HG03066 (cell line): ENCODE results near the gene FBLN1.
"Not testable (repeated sequence)": the region's sequence is repeated elsewhere in the genome, so short reads cannot be mapped to it uniquely, and the experiment has no call there.

Experiments used
- ATAC-seq: cut with Tn5 transposase; IDR thresholded peaks from one replicate; pipeline ENCODE4 v1.9.1; 2021; ENCODE audit warnings: low read depth; ENCODE audit not compliant: unreplicated experiment

Gene FBLN1

DNA sequence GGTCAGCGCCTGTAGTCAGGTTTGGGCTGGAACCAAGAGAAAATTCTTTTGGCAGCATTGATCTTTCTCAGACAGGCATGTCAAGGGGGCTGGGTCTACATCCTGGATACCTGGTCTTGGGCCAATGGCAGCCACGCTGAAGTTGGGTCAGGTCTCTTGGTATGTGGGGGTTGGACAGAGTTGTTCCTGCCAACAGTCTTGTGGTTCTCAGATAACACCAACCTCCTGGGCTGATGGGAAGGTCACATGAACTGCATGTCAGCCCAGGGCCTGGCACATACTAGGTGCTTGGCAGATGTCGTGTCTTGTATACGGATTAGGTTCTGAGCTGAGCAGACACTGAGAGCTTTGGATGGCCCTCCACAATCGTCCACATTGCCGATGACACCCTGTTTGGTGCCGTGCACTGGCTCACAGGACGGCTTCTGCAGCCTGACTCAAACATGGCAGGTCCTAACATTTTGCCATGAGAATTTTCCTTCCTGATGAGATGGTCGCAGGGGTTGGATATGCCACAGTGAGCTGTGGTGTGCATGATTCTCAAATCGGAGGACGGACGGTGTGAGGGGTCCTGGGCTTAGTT lies 42.0 kb downstream of the FBLN1 start:
- no peak for ATAC-seq

DNA sequence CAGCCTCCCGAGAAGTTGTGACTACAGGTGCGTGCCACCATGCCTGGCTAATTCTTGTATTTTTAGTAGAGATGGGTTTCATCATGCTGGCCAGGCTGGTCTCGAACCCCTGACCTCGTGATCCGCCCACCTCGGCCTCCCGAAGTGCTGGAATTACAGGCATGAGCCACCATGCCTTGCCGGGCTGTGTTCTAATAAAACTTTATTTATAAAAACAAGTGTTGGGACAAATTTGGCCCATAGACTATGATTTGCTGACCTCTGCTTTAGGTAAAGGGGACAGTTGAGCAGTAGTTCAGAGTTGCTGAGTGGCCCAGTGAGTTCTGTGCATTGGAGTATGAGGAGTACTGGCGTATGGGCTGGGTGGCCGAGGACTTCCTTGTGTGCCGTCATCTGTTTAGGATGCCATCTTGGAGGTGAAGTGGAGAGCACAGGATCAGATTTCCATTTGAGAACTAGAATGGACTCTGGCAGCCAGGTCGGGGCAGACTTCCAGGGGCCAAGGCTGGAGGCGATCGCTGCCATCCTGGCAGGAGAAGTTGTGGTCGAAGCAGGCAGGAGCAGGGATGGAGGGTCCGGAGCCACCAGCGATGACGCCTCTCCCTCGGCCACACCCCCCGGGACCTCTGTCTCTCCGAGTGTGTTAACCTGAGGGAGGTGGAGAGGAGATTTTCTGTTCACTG lies 43.8 kb downstream of the FBLN1 start:
- ATAC-seq = no peak

DNA sequence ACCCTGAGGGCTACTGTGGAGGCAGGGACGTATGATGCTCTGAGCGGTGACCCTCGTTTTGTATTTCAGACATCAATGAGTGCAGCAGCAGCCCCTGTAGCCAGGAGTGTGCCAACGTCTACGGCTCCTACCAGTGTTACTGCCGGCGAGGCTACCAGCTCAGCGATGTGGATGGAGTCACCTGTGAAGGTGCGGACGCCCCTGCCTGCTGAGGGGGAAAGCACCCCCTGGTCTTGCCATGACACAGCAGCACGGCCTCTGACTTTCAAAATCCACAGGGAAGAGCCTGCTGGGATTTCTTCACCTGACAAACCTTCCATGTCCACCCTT lies 44.3 kb downstream of the FBLN1 start:
- no peak for ATAC-seq

GRCh38 chr22:45547731-45548130 lies 45.0 kb downstream of the FBLN1 start:
- no peak for ATAC-seq

- no peak for ATAC-seq
Observed at GRCh38 chr22:45548247-45548840, 45.7 kb downstream of the FBLN1 start.

DNA sequence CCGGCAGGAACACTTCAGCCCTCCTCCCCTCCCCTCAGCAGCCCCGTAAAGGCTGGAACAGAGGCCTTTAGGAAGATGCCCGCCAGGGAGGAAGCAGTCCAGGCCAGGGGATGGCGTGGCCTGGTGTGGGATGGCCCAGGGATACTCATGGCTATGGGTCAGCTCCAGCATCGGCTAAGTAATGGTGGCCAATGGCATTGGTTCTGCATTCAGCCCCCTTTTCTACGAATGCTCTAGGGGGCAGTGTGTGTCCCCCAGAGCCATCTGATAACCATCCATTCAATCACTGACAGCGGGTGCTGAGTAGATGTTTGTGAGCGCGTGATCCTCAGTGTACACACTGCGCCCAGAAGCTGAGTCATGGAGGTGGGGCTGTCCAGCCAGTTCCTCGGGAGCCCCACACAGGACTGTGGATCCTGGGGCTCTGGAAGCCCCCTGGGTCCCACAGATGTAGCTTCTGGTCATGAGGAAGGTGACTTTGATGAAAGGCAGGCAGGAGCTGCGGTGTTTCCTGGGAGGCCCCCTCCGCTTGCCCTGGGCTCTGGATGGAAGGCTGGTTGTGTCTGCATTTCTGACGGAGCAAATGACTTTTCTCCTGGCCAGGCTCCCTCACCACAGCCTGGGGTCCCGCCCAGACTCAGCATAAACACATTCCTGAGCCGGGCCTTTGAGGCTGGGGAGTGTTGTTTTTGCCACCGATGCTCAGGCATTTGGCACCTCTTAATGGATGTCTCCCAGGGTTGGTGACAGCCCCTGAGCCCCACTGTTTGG lies 46.5 kb downstream of the FBLN1 start:
- ATAC-seq = no peak

DNA sequence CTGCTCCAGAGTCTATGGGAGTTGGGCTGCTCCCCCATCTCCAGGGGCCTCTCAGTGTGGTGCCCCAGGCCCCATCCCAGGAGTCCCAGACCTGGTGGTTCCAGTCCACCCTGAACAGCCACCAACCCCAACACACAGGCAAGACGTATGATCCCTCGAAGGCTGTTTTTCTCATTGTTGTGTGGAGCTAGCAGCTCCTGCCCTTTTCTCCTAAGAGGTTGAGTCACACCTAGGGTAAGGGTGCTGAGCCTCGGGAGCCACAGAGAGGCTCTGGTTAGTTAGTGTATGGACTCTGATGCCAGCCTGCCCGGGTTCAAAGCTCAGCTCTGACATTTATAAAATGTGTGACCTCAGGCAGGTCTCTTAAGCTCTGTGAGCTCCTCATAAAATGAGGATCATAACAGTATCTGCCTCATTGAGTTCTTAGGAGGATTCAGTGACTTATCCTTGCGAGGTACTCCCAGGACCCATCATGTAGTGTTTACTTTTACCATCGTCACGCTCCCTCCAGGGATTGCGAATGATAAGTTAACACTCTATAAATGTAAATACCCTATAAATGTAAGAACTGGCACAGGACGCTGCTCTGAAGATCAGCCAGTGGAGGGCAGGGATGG lies 47.2 kb downstream of the FBLN1 start:
- no peak for ATAC-seq

DNA sequence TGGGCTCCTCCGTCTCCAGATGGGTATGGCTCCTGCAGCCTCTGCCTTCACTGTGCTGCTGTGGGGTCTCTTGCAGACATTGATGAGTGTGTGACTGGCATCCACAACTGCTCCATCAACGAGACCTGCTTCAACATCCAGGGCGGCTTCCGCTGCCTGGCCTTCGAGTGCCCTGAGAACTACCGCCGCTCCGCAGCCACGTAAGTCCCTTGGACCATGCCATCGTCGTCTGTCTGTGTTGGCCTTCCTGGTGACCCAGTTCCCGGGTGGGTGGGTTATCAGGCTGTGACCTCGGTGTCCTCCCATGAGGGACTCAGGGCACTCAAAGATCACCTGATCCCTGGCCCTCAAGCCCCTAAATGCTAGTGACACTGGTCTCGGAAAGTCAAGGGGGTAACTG lies 47.7 kb downstream of the FBLN1 start:
- ATAC-seq = no peak

DNA sequence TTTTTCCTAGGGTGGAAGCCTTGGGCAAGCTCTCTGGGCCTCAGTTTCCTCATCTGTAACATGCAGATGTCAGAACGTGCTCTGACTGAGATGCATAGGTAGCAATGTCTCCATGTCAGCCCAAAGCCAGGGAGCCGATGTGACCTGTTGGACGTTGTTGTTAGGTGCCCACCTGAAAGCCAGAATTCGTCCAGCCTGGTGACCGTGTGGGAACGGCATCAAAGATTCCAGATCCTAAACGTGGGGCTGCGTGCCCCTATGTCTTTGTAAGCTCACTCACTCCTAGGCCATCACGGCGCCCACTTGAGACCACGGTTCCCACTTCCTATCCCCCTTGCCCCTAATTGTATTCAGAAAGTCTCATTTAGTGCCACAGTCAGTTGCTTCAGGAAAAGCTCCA lies 48.2 kb downstream of the FBLN1 start:
- no peak for ATAC-seq

GRCh38 chr22:45551310-45552016 lies 48.8 kb downstream of the FBLN1 start:
- ATAC-seq = no peak

- no peak for ATAC-seq
Observed at GRCh38 chr22:45552017-45552411, 49.3 kb downstream of the FBLN1 start.

- ATAC-seq = no peak
Observed at GRCh38 chr22:45552580-45553350, 50.1 kb downstream of the FBLN1 start.

- ATAC-seq = no peak
Observed at GRCh38 chr22:45553351-45554039, 50.8 kb downstream of the FBLN1 start.

- no peak for ATAC-seq
Observed at GRCh38 chr22:45554040-45554406, 51.3 kb downstream of the FBLN1 start.

- no peak for ATAC-seq
Observed at GRCh38 chr22:45554861-45555260, 52.2 kb downstream of the FBLN1 start.

DNA sequence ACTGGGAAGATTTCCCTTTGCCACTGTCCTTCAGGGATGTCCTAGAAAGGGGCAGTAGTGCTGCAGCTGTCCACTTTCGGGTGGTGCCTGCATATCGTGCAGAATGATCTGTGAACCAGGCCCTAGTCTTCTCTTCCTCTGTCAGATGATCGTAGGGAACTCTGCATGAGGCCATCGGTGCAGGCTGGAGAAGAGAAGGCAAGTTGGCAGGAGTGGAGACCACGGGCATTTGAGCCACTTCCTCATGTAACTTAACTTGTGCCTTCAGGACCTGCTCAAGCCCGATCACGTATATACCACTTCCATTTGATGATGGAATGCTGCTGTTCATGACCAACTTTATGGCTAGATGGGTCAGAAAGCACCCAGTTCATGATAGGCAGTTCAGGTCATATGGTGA lies 55.2 kb downstream of the FBLN1 start:
- not testable (repeated sequence) for ATAC-seq

DNA sequence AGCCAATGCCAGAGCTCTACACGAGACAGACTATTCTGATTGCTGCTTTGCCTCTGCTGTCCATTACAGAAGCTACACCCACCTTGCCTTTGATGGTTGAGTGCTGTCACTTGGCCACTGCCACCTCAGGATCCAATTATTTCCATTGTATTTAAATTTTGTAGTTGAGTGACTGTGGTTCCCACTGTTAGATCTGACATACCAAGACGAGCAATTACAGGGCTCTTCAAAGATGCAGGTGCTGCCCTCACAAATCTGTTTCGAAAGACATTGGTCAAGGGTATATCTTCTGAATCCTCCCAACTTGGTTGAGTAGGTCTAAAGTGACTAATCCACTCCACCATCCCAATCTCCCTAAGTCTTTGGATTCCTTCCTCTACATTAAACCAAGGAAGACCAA lies 57.4 kb downstream of the FBLN1 start:
- not testable (repeated sequence) for ATAC-seq

- not testable (repeated sequence) for ATAC-seq
Observed at GRCh38 chr22:45560761-45561160, 58.1 kb downstream of the FBLN1 start.

DNA sequence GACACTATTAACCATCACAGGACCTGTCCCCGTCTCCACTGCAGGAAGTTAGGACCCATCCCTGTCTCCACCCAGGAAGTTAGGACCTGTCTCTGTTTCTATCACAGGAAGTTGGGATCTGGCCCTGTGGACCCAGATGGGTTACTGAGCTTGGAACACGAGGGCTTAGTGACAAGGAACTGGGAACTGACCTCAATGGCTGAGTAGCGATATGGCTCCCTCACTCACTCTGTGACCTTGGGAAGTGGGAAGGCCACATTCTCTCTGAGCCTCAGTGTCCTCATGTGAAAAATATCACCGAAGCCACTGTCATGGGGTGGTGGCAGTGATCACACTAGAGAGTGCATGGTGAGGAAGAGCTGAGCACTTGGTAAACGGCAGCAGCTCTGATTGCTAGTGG lies 59.4 kb downstream of the FBLN1 start:
- ATAC-seq = no peak
